Dermis microvascular lymphatic vessel endothelial cell (primary cell): Measurements from ENCODE around the gene FAIM2. TPM values are rescaled to one million over a fixed set of nuclear protein-coding genes. Genes with fewer than 3 reads are reported as not detected.

ENCODE experiments used
- DNase-seq, 2 donors: peaks; one replicate each; pipeline versions ENCODE4 v3.0.0 to v3.0.0-alpha.2; 2010; ENCODE audit warnings: low read depth in 2 of 2
- total RNA-seq: library from RNA; depleted of rRNA; stranded (reverse); fragments of >200 nt; gene quantifications from 2 replicates; pipeline ENCODE4 v1.2.1, GENCODE V29; 2014

FAIM2 gene
- total RNA-seq, 1 donor from 2014 or later = not detected

DNA sequence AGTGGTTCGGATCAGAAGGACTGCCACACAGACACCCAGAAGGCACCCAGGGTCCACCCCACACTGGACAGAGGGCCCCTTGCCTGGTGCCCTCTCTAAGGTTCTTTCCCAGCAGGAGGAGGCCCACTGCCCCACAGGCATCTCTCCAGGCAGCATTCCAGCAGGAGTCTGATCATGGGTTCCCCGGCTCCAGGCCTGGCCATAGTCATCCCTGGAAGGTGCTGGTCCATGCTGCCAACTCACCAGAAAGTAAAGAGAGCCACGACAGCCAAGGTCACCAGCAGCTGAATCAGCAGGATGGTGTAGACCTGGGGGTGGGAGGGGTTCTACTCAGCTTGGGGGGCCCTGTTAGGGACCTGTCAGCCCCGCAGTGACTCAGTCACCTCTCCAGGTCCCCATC is 6.4 kb downstream of the FAIM2 start:
- DNase-seq = no peak

DNA sequence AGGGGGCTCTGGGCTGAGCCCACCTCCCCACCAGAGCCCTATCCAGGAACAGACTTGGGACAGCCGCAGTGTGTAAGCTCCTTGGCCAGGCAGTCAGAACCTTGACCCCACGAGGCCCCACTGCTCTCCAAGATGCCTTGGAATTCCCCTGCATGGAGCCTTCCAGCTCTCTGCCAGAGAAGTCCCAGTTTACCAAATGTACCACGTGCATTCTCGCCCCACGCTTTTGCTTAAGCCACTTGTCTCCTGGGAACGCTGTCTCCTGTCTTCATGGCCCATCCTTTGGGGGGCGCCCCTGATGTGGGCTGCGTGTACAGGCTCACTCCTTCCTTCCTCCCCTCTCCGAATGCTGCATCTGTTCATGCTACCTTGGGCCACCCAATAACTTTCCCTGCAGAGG is 7.9 kb downstream of the FAIM2 start:
- DNase-seq = no peak

DNA sequence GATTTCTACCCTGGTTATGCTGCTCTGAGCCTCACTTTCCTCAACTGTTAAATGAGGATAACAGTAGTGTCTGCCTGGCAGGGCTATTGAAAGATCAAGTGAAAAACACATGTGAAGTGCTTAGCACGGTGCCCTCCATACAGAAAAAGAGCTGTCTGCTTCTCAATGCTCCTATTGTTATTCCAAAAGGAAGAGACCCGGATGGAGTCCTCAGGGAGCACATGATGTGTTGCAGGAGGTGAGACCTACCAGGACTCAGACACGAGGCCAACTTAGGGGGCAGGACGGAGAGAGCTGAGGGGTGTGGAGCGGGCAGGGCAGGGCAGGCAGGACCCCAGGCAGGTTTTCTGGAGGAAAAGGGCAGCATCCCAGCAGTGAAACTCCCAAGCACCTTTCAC is 8.9 kb downstream of the FAIM2 start:
- DNase-seq = no peak

DNA sequence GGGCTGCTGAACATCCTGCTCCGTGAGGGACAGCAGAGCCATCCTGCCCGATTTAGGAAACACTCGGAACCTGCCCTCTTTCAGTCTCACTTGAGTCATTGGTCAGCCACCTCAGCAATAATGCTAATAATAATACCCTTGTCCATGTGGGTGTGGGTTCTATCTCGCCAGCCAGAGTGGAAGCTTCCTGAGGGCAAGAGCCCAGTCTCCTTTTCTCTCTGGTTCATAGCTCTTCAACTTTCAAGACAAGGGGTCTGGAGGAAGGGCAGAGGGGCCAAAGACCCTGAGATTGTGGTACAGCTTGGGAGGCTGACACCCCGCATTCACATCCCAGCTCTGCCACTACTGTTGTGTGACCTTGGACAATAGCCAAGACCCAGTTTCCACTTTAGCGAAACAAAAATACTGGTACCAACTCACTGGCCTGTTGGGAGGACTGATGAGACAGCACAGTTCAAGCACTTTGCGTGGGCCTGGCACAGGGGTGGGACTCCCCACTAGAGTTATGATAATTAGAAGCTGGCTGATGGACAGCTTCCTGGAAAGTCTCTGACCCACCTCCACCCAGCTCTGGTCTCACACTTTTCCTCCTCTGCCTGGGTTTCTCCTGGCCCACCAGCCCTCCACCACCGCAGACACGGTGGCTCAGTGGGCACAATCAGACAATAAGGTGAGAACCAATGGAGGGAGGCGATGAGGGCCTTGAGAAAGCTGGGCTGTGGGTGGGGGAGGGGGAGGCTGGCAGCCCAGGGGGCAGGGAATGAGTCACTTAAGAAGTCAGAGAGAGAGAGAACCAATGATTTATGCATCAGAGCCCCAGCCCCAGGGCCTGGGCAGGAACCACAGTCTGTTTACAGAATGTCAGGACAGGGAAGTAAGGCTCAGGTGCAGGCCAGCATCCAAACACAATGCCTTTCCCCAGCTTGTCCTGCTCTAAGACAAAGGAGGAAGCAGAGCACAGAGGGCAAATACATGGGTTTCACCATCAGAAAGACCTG is 9.6 kb downstream of the FAIM2 start:
- peak in 1 of 2 donors; percentile 47 for DNase-seq

DNA sequence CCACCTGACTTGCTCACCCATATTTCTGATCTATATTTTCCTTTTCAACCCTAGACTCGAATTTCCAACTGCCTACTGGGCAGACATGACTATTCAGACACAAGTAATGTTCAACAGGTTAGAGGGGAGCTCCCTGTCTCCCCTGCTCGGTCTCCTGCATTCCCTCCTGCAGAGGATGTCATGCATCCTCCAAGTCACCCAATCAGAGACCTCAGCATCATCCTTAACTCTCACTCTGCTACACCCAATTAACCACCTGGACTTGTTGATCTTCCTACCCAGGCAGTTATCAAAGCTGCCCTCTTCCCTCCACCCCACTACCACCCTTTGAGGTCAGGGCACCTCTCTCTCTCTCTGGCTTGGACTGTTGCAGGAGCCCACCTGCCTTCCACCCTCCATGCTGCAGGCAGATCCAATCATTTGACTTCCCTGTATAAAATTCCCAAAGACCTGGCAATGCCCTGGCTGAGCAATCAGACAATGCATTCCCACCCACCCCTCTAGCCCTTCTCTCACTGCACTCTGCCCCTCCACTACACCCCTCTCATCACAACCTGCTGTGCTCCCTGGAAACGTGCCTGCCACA is 10.9 kb downstream of the FAIM2 start:
- DNase-seq = no peak

DNA sequence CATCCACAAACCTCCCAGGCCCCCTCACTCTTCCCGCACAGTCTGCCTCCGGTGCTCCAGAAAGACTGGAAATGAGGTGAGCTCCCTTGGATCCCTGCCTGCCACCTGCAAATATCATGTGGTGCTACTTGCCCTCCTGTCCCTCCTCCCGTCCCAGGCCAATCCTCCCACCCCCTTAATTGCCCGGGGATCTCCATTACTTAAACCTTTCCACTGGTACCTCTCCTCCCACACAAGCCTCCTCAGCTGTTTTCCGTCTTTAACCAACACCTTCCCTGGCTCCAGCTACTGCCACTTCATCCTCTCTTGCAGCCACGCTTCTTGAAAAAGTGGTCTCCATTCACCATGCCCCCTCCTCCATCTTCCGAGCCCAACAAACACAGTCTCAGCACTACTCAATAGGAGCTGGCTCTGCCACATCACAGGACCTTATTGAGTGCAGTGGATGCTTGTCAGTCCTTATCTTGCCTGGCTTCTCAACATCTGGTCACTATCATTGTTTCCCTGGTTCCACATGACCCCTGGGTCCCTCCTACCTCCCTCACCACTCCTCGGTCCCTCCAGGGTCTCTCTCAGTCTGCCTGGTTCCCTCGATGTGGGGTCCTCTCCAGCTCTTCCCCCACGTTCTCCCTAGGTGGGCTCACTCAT is 11.5 kb downstream of the FAIM2 start:
- no peak for DNase-seq

DNA sequence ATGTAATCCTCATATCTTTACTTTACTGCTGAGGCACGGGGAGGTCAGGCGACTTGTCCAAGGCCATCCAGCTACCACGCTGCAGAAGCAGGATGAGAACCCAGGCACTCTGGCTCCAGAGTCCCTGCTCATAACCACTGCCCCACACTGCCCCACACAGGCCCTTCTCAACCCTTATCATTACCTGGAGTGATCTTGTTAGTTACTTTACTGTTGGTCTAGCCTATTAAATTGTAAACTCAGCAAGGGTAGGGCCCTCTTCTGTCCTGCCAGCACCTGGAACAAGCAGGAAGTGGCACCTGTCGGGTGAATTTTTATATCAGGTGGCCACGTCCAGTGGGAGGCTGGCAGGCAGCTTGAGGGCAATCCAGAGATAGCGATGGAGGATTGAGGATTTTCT is 12.2 kb downstream of the FAIM2 start:
- DNase-seq = no peak

DNA sequence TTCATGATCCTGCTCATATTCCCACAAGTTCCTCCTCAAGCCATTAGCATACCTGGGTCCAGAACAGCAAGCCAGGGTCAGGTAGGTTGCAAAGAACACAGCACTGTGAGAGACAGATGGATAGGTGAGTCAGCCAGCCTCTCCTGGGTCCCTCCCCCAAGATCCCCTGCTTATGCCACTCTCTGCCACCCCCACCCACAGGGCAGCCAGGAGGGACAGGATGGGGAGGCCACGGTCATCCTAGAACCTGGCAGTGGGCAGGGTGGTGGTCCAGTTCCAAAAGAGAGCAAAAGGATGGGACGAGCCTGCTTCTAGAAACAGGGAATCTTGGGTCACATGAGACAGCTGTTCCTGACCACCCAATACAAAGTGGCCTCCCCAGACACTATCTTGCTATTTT is 12.7 kb downstream of the FAIM2 start:
- no peak for DNase-seq

DNA sequence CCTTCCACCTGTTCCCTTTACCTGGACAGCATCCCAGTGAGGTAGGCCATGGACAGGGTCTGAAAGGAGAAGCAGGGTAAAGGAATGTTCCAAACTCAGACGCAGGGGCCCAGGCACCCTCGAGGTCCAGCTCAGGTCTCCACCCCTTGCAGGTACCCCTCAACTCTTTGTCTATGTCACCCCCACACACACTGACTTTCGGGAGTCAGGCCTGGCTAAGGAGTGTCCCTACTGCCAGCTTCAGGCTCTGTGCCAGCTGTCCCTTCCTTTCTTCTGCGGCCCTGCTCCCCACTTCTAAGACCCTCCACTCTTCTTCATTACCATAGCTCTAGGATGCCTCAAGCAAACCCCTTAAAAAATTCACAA is 13.6 kb downstream of the FAIM2 start:
- no peak for DNase-seq

DNA sequence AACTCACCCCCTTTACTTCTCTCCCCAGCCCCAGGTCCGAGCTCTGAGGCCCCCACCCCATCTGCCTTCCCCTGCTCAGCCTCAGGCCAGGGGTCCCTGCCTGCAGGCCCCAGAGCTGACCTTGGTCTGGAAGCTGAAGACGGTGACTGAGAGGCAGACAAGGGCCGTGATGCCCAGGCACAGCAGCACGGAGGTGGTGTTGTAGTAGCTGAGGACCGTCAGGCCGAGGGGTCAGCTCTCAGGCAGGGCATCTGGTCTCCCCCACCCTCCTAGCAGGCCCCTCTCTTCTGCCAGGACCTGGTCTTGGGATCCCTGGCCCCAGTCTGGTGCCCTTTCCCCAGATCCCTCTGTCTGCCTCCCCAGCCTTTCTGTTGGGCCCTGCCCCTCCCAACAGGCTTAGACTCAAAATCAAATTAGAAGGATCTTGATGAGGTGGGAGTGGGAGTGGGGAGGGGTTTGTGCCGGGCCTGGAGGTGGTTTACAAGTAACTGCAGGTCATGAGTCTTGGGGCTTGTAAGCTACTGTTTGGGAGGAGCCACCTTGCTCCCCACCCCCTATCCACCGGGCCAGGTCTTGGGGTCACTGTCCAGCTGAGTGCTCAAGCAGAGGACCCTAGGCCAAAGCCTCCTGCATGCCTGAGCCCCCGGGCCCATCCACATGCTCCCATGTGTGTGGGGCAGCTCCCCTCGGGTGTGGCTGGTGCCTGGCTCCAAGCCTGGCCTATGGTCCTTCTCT is 14.2 kb downstream of the FAIM2 start:
- DNase-seq = no peak

DNA sequence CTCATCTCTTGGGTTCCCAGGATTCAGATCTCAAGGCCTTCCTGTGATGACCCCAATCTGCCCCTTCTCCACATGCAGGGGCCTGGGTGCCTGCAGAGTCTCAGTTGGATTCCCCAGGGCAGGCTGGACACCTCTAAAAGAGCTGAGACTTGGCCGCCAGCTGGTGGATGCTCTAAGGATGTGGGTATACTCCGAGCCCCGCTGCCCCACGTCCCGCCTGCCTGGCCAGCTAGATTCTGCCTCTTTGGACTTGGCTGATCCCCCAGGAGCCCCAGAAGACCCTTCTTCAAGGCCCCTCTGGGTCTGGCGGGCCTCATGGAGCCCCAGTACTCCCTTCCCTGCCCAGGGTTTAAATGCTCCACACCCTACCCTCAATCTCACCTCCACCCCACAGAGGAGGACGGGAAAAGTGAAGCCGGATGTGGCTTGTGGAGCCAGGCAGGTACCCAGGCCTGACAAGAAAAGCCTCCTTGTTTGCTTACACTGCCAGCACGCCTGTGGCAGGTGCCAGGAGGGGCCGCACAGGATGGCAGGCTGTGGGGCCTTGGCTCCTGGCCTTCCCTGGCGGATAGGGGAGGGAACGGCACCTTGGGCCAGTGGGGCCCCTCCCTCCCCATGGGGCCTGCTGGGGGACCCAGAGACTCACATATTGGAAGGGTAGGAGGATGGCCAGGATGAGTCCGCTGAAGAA is 15.1 kb downstream of the FAIM2 start:
- no peak for DNase-seq

DNA sequence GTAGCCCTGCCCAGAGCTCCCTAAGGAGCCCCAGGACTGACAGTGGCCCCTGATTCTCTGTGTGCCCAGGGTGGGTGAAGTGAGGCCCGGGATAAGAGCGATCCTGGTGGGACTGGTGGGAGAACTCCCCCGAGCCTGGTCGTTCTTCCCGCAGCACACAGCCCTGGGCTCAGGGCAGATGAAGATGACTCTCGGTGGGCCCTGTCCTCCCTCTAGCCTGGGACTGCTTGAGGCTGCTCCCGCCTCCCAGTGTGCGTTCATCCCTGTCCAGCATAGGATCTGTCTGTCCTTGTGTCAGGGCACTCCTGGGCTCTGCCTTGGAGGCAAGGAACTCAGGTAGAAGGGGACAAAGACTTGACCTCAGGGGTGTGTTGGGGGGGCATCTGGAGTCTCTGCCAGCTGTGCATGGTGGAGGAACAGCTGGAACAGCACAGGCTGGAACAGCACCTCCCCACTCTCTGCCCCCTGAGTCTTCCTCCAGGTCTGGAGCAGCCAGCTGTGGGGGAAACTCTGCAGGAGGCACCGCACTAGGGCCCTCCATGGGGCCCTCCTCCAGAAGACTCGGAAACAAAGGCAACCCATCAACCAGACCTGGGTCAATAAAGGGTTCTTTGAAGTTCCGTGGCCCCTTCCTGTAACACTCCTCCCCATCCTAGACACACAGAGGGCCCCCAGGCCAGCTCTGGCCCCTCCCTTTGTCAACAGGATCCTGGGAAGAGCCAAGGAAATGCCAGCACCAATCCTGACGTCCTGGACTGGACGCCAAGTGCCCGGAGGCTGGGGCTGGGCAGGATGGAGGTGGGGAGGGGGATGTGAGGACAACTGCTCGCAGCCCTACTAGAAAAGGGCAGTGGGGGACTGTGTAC is 15.9 kb downstream of the FAIM2 start:
- no peak for DNase-seq

DNA sequence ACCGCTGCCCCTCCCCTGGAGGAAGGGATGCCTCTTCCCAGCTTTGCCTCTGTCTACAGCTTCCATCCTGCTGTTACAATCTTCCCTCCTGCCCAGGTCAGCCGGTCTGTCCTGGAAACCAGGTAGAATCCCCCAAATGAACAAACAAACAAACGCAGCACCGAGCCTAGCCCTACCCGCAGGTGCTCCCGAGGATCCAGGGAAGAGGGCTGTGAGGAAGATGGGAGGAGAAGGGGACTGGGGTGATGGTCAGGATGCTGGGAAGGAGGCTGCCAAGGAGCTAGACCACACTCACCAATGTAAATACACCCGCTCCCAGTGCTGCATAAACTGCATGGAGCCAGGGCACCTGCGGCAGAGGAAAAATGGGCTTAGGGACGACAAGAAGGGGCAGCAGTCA is 16.6 kb downstream of the FAIM2 start:
- no peak for DNase-seq

DNA sequence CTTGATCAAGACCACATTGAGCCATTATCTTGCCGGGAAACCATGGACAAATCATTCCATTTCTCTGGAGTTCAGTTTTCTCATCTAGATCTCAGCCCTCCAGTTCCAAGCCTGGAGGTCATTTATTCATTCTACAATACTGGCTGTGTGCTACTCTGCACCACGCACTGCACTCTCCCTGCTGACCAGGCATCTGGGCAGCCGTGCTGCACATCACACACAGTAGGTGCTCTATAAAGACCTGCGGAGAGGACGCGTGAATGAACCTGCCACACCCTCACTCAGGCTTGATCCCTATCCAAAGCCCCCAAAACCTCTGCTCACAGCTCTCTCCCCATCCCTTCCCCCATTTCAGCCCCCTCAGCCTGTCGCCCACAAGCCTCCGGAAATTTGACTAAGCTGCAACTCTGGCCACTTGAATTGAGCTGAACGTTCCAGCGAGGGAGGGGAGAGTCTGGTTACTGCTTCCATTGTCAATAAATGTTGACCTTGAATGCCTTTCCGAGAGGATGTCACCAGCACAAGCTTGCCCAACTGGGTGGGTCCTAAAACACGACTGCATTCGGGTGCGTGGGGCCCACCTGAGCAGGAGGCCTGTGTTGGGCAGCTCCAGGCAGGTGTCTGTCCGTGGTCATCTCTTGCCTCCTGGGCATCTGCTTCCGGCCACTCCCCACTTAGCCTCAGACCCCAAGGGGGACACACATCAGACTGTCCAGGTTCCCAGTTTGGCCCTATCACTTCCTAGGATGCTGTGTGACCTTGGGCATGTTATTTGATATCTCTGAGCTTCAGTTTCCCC is 17.8 kb downstream of the FAIM2 start:
- DNase-seq = no peak

DNA sequence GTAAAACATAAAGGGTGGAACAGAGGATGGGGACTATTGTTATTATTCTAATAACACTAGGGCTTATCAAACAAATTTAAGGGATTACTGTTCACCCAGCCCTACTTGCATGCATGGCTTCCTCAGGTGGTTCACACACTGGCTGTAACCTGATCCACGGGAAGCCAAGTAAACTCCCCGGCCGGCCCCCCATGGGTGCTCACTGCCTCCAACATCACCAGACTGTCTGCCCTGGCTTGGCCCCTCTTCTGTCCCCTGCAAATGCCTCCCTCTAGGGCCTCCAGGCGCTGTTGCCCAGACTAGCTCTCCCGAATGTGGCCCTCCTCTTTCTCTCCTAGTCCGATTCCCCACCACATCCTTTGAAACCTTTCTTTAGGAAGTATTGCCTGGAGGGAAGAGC is 18.6 kb downstream of the FAIM2 start:
- no peak for DNase-seq

DNA sequence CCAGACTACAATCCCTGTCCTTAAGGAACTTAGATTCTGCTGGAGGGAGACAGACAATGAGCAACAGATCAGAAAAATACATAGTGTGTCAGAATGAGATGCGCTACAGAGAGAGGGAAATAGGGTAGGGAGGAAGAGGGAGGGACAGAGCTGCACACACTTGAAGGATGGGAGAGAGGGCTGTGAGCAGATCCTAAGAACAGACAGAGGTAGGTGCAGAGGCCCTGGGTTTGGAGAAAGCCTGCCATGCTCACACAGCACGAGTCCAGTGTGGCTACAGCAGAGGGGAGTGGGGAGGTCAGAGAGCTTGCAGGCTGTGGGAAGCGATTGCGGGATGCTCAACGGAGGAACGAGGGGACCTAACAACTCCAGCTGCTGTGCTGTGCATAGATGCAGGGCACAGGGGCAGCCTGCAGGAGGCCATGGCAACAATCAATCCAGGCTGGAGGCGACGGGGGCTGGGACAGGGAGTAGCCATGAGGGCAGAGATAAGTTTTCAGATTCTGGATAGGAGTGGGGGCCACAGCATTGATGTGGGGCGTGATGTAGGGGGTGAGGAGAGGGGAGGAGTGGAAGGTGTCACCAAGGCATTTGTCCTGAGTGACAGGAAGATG is 20.7 kb downstream of the FAIM2 start:
- no peak for DNase-seq

DNA sequence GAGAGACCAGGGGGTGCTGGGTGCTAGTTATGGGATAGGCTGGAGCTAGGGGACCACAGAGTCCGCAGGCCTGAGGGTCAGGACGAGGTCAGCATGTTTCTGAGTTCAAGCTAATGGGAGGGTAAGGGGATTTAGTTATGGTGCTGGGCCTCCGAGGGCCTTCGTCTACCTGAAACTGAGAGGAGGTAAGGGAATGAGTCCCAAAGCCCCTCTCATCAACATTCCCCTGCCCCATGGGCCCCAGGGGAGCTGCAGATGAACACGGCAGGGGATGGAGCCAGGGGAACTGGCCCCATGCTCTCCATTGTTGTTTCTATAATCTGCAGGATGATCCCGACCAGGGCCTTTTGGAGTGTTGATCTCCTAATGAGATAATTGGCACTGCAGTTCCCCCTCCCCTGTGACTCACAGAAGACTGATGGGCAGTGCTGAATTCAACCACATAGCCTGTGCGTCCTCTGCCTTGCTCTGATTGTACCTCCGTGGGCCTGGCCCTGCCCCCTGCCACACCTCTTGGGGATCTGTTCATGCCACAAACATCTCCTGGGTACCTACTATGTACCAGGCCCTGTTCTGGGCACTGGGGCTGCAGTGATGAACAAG is 21.4 kb downstream of the FAIM2 start:
- no peak for DNase-seq

DNA sequence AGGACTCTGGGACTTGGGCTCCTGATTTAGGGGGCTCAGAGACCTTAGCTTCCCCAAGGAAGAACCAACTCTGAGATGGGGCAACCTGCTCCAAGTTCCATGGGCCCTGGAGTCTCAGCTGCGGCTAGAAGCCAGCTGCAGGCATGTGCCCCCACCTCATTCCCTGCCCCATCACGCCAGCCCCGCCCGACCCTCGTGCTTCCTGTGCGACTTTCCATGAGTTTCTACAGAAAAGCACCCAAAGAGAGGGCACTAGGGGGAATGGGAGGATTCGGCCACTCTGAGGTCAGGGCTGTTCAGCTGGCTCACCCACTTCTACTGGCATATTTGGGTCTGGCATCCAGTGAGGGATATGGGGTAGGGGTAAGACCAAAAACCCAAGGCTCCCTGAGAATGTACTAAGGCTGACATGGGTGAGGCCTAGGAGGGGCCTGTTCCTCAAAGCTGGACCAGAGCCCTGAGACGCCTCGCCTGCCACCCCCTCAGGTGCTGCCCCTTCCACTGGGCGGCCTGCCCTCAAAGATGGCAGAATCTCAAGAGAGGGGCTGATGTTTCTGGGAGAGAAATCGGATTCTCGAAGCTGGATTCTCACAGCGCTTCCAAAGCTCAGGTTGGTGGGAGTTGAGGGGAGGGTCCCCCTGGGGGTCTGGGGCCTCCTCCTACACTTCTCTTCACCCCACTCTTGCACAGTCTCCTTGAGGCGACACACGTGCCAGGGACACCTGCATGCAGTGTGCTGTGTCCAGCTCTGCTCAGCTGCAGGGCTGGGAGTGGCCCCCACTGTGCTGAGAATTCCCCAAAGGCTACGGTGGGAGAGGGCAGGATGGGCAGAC is 22.1 kb downstream of the FAIM2 start:
- DNase-seq = no peak
